HepG2 (cell line): ENCODE data around the gene RARS2. TPM values are rescaled to one million over a fixed set of nuclear protein-coding genes. Genes with fewer than 3 reads are reported as not detected.

ENCODE experiments used
- ARNT2 ChIP-seq: sonication (generic); formaldehyde crosslinking; IDR thresholded peaks from 2 replicates; pipeline ENCODE4 v1.8.0; 2022; ENCODE audit warnings: mild to moderate bottlenecking, low read depth, missing genetic modification reagents, moderate library complexity
- CBX5 ChIP-seq: sonication (generic); formaldehyde crosslinking; IDR thresholded peaks from 2 replicates; pipeline ENCODE4 v1.4.0; 2020; ENCODE audit warnings: missing genetic modification reagents, borderline replicate concordance
- GLI4 ChIP-seq: sonication (generic); formaldehyde crosslinking; IDR thresholded peaks from 2 replicates; pipeline ENCODE4 v1.5.1; 2020; ENCODE audit warnings: missing genetic modification reagents, mild to moderate bottlenecking, moderate library complexity, borderline replicate concordance
- HOXA3 ChIP-seq: sonication (generic); formaldehyde crosslinking; IDR thresholded peaks from 2 replicates; pipeline ENCODE4 v1.5.0; 2020; ENCODE audit warnings: missing genetic modification reagents
- MTA1 ChIP-seq: sonication (generic); formaldehyde crosslinking; IDR thresholded peaks from 2 replicates; pipeline ENCODE4 v1.4.0; 2020; ENCODE audit warnings: missing genetic modification reagents, mild to moderate bottlenecking, borderline replicate concordance
- REPIN1 ChIP-seq: sonication (generic); formaldehyde crosslinking; IDR thresholded peaks from 2 replicates; pipeline ENCODE4 v1.8.0; 2022; ENCODE audit warnings: missing genetic modification reagents, low read depth, mild to moderate bottlenecking, borderline replicate concordance
- SATB2 ChIP-seq: sonication (generic); formaldehyde crosslinking; IDR thresholded peaks from 2 replicates; pipeline ENCODE4 v1.5.0; 2020; ENCODE audit warnings: missing genetic modification reagents
- SIX4 ChIP-seq: sonication (generic); formaldehyde crosslinking; IDR thresholded peaks from 2 replicates; pipeline ENCODE4 v1.4.0; 2020; ENCODE audit warnings: missing genetic modification reagents
- ZNF121 ChIP-seq: sonication (generic); formaldehyde crosslinking; IDR thresholded peaks from 2 replicates; pipeline ENCODE4 v1.5.0; 2020; ENCODE audit warnings: mild to moderate bottlenecking, missing genetic modification reagents
- ZNF224 ChIP-seq: sonication (generic); formaldehyde crosslinking; IDR thresholded peaks from 2 replicates; pipeline ENCODE4 v1.5.0; 2020; ENCODE audit warnings: mild to moderate bottlenecking, missing genetic modification reagents
- ZNF232 ChIP-seq: sonication (generic); formaldehyde crosslinking; IDR thresholded peaks from 2 replicates; pipeline ENCODE4 v1.4.0; 2020; ENCODE audit warnings: missing genetic modification reagents, borderline replicate concordance
- ZNF263 ChIP-seq: sonication (generic); formaldehyde crosslinking; IDR thresholded peaks from 2 replicates; pipeline ENCODE4 v1.4.0; 2020; ENCODE audit warnings: missing genetic modification reagents
- ZNF34 ChIP-seq: sonication (generic); formaldehyde crosslinking; IDR thresholded peaks from 2 replicates; pipeline ENCODE4 v1.4.0; 2020; ENCODE audit warnings: mild to moderate bottlenecking, missing genetic modification reagents, borderline replicate concordance
- ZNF816 ChIP-seq: sonication (generic); formaldehyde crosslinking; IDR thresholded peaks from 2 replicates; pipeline ENCODE4 v1.8.0; 2022; ENCODE audit warnings: missing genetic modification reagents, mild to moderate bottlenecking, borderline replicate concordance
- ZNF839 ChIP-seq: sonication (generic); formaldehyde crosslinking; IDR thresholded peaks from 2 replicates; pipeline ENCODE4 v1.4.0; 2020; ENCODE audit warnings: missing genetic modification reagents, mild to moderate bottlenecking, borderline replicate concordance
- polyA plus RNA-seq, 8 experiments: library from polyadenylated mRNA; depleted of rRNA in 3 of 8; stranded (reverse) in 7 of 8; unstranded in 1 of 8; fragments of >200 nt; fragmentation: Illumina TruSeq in 4 of 8; extraction: Trizol in 4 of 8; gene quantifications; 2 replicates each; pipeline versions ENCODE4 v1.2.1 to v1.2.3, GENCODE V29; 2011 to 2016; ENCODE audit warnings: low read depth in 4 of 8, missing spikeins in 1 of 8, mixed read lengths in 1 of 8; ENCODE audit not compliant: insufficient read depth in 1 of 8
- total RNA-seq, 5 experiments: library from RNA; depleted of rRNA; stranded (reverse); fragments of >200 nt; fragmentation: Illumina TruSeq; extraction: Trizol; gene quantifications; 2 replicates each; pipeline ENCODE4 v1.2.3, GENCODE V29; 2016; ENCODE audit warnings: low read depth in 1 of 5
- TF ChIP-seq, protein P1 (sequence below): sonication (generic); formaldehyde crosslinking; IDR thresholded peaks from 2 replicates; pipeline ENCODE4 v1.4.0; 2020; ENCODE audit warnings: mild to moderate bottlenecking, missing genetic modification reagents
- TF ChIP-seq, protein P2 (sequence below): IDR thresholded peaks from 2 replicates; pipeline ENCODE4 v1.6.1; 2016; ENCODE audit warnings: control low read depth
- TF ChIP-seq, protein P3 (sequence below): sonication (generic); formaldehyde crosslinking; conservative IDR thresholded peaks from 2 replicates; pipeline ENCODE4 v1.8.0; 2022; ENCODE audit warnings: missing genetic modification reagents

RARS2 gene
- total and polyA plus RNA-seq, 2 of the 13 experiments (the other 11 are each of a cell fraction or from before 2014, with no cell fraction given) = 23.4 to 80.1 TPM

DNA sequence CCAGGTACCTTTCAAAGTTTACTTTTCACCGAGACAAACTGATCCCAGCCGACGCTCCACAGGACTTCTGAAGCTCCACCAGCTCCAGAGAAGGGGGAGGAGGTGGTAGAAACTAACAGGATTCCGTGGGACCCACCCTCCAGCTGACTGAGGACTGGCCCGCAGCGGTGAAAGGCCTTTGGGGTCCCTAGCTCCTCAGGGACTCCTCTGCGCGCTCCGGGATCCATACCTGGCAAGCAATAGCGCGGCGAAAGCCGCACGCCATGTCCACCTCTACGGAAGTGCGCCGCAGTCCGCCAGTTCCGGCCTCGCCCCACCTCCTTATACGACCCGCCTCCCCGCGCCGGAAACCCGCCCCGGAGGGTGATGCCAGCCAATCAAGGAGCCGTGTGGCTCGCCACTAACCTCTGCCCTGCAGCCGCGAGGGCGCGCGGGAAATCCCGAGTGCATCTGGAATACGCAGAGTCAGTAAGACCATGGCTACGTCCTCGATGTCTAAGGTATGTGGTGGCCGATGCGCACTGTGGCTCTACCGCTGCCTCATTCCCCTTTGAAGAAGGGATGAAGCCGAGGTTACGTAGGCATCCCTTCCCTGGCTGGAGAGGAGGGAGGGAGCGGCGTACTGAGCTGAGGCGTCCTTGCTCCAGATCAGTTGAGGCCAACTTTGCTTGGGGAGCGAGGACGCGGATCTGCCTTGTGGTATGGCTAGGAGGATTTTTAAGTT lies at the start of gene RARS2, which contains the start of gene ORC3 (continued):
- TF ChIP-seq, protein P1, sequence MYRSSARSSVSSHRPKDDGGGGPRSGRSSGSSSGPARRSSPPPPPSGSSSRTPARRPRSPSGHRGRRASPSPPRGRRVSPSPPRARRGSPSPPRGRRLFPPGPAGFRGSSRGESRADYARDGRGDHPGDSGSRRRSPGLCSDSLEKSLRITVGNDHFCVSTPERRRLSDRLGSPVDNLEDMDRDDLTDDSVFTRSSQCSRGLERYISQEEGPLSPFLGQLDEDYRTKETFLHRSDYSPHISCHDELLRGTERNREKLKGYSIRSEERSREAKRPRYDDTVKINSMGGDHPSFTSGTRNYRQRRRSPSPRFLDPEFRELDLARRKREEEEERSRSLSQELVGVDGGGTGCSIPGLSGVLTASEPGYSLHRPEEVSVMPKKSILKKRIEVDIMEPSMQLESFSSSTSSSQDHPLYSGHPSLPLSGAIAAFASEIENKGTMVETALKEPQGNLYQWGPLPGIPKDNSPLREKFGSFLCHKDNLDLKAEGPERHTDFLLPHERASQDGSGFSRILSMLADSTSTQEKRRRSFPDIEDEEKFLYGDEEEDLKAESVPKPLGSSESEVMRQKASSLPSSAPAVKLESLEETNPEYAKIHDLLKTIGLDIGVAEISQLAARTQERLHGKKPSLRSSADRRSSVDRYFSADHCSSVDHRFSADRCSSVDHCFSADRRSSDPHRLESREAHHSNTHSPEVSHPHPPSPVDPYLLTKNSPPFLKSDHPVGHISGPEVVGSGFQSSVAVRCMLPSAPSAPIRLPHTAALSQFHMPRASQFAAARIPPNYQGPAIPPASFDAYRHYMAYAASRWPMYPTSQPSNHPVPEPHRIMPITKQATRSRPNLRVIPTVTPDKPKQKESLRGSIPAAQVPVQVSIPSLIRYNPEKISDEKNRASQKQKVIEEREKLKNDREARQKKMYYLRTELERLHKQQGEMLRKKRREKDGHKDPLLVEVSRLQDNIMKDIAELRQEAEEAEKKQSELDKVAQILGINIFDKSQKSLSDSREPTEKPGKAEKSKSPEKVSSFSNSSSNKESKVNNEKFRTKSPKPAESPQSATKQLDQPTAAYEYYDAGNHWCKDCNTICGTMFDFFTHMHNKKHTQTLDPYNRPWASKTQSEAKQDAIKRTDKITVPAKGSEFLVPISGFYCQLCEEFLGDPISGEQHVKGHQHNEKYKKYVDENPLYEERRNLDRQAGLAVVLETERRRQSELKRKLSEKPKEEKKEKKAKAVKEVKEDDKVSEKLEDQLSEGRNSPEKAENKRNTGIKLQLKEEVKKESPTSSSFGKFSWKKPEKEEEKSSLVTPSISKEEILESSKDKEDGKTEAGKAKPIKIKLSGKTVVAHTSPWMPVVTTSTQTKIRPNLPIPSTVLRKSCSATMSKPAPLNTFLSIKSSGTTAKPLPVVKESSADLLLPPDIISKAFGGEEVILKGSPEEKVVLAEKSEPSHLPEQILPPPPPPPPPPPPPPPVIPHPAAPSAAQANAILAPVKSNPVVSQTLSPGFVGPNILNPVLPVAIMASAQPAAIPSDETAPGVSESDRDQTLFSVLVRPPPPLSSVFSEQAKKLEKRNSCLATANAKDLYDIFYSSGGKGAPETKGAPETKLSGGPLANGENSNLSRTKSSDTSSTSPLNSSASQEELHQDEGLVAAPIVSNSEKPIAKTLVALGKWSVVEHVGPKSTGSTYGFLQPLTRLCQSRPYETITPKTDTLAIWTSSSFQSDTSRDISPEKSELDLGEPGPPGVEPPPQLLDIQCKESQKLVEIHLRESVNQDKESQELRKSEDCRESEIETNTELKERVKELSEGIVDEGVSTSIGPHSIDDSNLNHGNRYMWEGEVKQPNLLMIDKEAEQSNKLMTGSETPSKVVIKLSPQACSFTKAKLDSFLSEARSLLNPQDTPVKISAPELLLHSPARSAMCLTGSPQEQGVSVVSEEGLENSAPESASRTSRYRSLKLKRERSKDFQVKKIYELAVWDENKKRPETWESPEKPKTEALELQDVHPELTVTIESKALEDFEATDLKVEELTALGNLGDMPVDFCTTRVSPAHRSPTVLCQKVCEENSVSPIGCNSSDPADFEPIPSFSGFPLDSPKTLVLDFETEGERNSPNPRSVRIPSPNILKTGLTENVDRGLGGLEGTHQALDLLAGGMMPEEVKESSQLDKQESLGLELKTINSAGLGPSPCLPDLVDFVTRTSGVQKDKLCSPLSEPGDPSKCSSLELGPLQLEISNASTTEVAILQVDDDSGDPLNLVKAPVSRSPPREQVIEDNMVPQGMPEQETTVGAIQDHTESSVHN (CRISPR knock-in tag) = peak; percentile 30; the same call in 1 of the 2 replicates
- TF ChIP-seq, protein P2, sequence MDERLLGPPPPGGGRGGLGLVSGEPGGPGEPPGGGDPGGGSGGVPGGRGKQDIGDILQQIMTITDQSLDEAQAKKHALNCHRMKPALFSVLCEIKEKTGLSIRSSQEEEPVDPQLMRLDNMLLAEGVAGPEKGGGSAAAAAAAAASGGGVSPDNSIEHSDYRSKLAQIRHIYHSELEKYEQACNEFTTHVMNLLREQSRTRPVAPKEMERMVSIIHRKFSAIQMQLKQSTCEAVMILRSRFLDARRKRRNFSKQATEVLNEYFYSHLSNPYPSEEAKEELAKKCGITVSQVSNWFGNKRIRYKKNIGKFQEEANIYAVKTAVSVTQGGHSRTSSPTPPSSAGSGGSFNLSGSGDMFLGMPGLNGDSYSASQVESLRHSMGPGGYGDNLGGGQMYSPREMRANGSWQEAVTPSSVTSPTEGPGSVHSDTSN (CRISPR knock-in tag) = no peak
- peak; percentile 63; the same call in 1 of the 2 replicates for TF ChIP-seq ZNF263 (CRISPR knock-in tag)
- TF ChIP-seq HOXA3 (CRISPR knock-in tag) = peak; percentile 93
- TF ChIP-seq GLI4 (CRISPR knock-in tag) = no peak
- TF ChIP-seq, protein P3, sequence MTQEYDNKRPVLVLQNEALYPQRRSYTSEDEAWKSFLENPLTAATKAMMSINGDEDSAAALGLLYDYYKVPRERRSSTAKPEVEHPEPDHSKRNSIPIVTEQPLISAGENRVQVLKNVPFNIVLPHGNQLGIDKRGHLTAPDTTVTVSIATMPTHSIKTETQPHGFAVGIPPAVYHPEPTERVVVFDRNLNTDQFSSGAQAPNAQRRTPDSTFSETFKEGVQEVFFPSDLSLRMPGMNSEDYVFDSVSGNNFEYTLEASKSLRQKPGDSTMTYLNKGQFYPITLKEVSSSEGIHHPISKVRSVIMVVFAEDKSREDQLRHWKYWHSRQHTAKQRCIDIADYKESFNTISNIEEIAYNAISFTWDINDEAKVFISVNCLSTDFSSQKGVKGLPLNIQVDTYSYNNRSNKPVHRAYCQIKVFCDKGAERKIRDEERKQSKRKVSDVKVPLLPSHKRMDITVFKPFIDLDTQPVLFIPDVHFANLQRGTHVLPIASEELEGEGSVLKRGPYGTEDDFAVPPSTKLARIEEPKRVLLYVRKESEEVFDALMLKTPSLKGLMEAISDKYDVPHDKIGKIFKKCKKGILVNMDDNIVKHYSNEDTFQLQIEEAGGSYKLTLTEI (CRISPR knock-in tag) = no peak
- TF ChIP-seq ZNF232 (CRISPR knock-in tag) = 0 out of 2 replicates have a peak, but pooled peaks have one; percentile 66
- no peak for TF ChIP-seq ZNF34 (CRISPR knock-in tag)
- TF ChIP-seq SATB2 = no peak
- TF ChIP-seq ZNF121 = no peak
- TF ChIP-seq SIX4 (CRISPR knock-in tag) = 0 out of 2 replicates have a peak, but pooled peaks have one; percentile 26
- no peak for TF ChIP-seq ZNF839 (CRISPR knock-in tag)
- TF ChIP-seq REPIN1 (CRISPR knock-in tag) = peak; percentile 82
- TF ChIP-seq CBX5 (CRISPR knock-in tag) = peak; percentile 93; the same call in 1 of the 2 replicates
- TF ChIP-seq ZNF816 (CRISPR knock-in tag) = no peak
- peak; percentile 55; the same call in 1 of the 2 replicates for TF ChIP-seq ZNF224 (CRISPR knock-in tag)
- peak; percentile 68; the same call in 1 of the 2 replicates for TF ChIP-seq MTA1
- TF ChIP-seq ARNT2 = peak; percentile 69; the same call in 1 of the 2 replicates
